Head of caudate nucleus (tissue), 42 donors: ENCODE results near the gene RETREG1.
"Not testable (repeated sequence)": the region's sequence is repeated elsewhere in the genome, so short reads cannot be mapped to it uniquely, and the experiment has no call there.

Experiments used
- DNase-seq, 42 donors: peaks; one replicate each; pipeline versions ENCODE4 v3.0.0 to v3.0.0-alpha.2; 2020 to 2021; ENCODE audit warnings: mixed read lengths in 7 of 42
- intact Hi-C: fragments of 100-400 bp; cut with DNase I; formaldehyde crosslinking; loops from one replicate; pipeline ENCODE4 v1.15.0; 2022

RETREG1 gene

DNA sequence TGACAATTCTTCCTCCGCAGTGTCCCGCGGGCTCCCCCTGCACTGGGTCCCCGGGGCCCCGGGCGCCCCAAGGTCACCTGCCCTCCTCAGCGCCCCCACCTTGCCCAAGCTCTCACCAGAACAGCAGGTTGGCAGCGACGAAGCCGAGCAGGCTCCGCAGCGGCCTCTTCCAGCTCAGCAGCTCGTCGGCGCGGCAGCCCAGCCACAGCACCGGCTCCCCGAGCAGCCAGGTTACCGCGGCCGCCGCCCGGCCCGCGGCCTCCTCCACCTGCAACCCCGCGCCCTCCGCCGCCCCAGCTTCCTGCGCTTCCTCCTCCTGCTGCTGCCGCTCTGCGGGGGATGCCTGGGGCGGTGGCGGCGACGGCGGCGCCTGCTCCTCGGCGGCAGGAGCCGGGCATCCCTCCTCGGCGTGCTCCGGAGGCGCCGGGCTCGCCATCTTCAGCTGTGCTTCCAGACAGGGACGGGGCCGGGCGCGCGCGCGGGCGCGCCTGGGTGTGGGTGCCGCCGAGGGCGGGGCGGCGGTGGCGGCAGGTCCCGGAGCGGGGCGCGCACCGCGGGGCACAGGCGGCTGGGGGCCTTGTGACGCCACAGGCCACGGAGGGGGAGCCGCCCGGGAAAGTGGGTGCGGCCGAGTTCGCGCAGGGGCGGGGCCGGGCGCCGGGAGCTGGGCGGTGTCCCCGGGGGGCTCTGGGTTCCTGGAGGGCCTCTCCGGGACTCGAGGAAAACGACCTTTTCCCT, at the start of gene RETREG1:
TSS of gene RETREG1 (minus strand) at position 462 of the 738 bp plus-strand sequence. CDS start at position 436, 26 bp downstream.
- intact Hi-C loops = no loop called here
- peak; percentile 49 to 93 (median 86) for DNase-seq

- intact Hi-C loops = loop anchor here (10.0 kb wide), 2 partner anchors 102 to 182 kb away; no protein-coding TSS in a partner anchor
- peak in 1 of 42 donors; percentile 32 for DNase-seq
Observed at GRCh38 chr5:16666130-16666882, 49.5 kb upstream of the RETREG1 start.

DNA sequence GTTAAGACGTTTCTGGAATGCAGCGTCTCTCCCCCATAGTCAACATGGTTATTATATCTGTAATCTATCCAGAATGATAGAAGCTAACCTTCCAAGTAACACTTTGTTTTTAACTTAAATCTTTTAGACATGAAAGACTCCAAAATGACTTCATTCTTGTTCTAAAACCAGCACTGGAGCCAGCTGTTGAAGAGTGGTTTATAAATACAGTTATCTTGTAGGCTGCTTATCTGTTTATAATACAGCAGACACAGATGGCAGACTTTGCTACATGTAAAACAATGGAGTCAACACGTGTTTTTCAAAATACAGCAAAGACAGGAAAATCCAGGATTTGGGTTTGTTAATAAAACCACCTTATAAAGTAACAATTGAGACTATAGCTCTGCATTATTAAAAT, 48.8 kb upstream of the RETREG1 start:
- DNase-seq = peak in 1 of 42 donors; percentile 4
- intact Hi-C loops = loop anchor here (10.0 kb wide), 2 partner anchors 101 to 181 kb away; no protein-coding TSS in a partner anchor

DNA sequence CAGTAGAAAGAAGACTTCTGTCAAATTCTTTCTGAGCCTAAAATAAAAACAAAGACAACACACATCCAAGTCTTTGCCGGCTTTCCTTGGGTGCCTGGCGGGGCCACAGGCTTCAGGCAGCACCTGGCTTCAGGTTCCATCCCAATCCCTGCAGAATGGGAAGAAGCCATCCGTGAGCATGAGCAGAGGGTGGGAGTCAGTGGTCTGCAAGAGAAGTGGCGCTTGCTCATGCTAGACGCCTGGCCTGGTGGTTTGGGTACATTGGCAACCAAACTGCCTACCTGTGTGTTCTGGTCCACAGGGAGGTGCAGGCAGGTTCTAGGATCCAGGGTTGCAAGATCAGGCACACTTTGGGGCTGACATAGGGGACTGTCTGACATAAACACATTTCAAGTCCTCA, 47.6 kb upstream of the RETREG1 start:
- intact Hi-C loops = loop anchor here (10.0 kb wide), 2 partner anchors 100 to 180 kb away; no protein-coding TSS in a partner anchor

DNA sequence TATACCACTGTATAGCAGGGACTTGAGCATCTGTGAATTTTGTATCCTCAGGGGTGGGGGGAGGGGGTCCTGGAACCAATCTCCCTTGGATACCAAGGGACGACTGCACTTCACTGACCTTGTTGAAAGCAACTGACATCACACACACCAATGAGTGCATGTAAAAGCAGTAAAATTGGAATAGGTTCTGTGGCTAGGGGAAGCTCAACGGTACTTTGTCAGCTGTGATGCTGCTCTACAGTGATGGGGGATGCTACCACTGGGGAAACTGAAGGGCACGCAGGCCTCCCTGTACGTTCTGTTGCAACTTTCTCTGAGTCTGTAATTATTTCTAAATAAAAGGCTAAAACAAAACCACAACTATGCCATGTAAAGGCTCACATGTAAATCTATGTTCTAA, 47.0 kb upstream of the RETREG1 start:
- peak in 1 of 42 donors; percentile 9 for DNase-seq
- intact Hi-C loops = loop anchor here (10.0 kb wide), 2 partner anchors 99 to 179 kb away; no protein-coding TSS in a partner anchor

More for the DNA sequence above, 47.6 kb upstream of the RETREG1 start:
- DNase-seq = peak in 1 of 42 donors; percentile 25

- DNase-seq = no peak
- intact Hi-C loops = loop anchor here (10.0 kb wide), 2 partner anchors 97 to 177 kb away; no protein-coding TSS in a partner anchor
Observed at GRCh38 chr5:16661713-16662112, 44.9 kb upstream of the RETREG1 start.

DNA sequence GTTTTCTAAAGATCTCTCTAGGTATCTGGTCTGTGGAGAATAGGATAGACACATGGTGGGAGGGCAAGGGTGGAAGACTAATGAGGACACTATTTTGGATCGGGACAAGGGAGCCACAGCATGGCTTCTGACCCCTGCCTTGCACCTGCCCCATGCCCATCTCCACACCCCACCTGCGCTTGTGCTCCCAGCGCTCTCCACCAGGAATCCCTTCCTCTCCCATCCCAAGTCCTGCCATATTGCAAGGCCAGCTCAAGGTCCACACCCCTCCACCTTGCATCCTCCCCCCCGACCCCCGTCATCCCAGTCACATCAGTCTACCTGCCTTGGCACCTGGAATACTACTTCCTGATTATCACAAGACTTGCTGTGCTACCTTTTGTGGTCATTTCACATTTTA, 44.2 kb upstream of the RETREG1 start:
- DNase-seq = peak in 1 of 42 donors; percentile 22
- intact Hi-C loops = loop anchor here (10.0 kb wide), 2 partner anchors 96 to 176 kb away; no protein-coding TSS in a partner anchor

DNA sequence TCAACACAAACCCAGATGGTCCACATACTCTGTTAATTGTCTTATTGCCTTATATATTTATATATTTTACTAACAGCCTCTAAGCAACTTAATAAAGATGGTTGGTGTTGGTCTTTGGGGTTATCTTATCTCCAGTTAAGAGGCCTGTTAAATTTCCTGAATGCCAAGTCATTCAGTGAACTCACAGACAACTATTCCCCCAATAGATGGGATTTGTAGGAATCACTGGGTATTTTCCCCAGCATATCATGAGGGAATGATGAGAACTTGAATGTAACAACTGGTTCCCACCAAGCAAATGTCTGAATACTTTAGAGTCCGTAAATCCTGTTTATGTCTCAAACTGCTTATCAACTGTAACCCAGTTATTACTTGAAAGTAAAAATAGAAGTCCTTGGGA, 42.7 kb upstream of the RETREG1 start:
- intact Hi-C loops = no loop called here
- DNase-seq = no peak

GRCh38 chr5:16656561-16657191, 39.9 kb upstream of the RETREG1 start:
- intact Hi-C loops = no loop called here
- DNase-seq = no peak

DNA sequence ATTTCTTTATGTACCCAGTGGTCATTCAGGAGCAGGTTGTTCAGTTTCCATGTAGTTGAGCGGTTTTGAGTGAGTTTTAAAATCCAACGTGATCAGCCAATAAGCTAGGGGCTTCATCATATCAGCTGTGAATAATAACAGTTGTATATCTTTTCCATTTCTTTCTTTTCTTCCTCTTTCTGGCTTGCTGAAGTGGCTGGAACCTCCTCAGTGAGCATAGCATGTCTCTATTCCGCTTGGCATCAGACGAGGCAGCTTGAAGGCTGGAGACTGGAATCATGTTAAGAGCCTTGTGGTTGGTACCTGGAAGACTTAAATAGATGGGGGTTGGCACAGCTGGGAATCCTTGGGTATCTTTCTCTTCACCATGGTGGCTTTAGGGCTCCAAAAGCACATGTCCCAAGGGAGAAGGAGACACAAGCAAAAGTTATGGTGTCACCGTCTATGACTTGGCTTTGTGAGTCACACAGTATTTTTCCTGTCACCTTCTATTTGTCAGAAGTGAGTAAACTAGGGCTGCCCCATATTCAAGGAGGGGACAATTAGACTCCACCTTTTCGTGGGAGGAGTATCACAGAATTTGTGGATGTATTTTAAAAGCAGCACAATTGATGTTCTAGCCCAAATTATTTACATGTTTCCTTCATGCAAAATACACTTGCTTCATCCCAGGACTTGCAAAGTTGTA, 38.0 kb upstream of the RETREG1 start:
- DNase-seq = no peak
- intact Hi-C loops = no loop called here

GRCh38 chr5:16648739-16649138, 31.9 kb upstream of the RETREG1 start:
- peak in 1 of 42 donors; percentile 17 for DNase-seq
- intact Hi-C loops = not testable (repeated sequence)

DNA sequence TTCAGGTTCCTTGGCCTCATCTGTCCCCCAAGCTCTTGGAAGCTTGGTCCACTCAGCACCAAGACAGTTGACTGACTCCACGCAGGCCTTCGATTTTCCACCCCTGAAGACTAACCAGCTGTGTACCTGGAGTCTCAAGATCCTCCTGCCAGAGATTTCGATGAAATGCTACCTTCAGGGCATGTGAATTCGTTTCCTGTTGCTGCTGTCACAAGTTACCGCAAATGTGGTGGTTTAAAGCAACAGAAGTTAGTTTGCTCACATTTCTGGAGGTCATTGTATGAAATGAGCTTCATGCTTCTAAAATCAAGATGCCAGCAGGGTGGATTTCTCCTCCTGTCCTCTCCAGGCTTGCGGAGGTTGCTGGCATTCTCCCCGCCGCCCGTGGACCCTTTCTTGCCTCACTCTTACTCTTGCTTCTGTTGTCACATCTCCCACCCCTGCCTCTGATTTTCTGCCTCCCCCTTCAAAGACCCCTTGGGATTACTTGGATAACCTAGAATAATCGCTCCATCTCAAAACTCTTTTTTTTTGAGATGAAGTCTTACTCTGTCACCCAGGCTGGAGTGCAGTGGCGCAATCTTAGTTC, 27.6 kb upstream of the RETREG1 start:
- intact Hi-C loops = no loop called here
- peak in 1 of 42 donors; percentile 8 for DNase-seq

DNA sequence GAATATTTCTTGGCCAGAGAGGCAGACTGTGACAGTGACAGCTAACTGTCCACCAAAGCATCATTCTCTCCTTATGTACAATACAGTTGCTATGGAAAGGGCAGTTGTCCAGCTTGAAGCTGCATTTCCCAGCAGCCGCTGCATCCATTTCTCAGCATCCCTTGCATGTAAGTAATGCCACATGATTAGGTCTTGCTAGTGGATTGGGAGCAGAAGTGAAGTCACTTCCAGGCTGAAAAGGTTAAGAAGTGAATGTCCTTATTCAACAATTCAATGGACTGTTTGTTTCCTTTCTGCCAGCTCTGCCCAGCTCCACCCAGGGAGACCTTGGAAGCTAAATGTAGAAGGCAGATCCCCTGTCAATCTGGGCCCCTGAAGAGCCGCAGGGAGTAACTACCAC, 26.1 kb upstream of the RETREG1 start:
- peak in 1 of 42 donors; percentile 23 for DNase-seq
- intact Hi-C loops = no loop called here

DNA sequence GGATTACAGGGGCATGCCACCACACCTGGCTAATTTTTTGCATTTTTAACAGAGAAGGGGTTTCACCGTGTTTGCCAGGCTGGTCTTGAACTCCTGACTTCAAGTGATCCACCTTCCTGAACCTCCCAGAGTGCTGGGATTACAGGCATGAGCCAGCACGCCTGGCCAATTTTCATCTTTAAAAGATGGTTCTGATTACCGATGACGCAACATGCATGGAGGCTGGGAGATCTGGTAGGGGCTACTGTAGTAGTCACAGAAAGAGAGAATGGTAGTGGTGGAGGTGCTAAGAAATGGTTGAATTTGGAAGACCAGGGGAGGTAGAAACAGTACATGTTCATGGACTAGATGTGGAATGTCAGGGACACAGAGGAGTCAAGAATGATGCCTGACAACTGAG, 22.4 kb upstream of the RETREG1 start:
- intact Hi-C loops = no loop called here
- DNase-seq = peak in 1 of 42 donors; percentile 10

DNA sequence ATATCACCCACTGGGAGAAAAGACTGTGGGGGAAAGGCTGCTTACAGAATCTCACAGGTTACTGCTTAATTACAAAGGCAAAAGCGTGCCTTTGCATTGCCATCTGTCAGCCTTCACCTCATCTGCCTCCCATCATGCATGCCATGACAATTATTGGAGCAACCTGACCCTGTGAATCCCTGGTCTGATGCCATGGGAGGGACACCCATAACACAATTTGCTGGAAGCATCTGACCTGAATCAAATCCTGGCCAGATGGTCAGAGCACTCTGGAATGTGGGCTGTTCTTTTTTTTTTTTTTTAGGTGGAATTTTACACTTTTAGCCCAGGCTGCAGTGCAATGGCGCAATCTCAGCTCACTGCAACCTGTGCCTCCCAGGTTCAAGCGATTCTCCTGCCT, 11.6 kb upstream of the RETREG1 start:
- no peak for DNase-seq
- intact Hi-C loops = no loop called here

- peak in 2 of 42 donors; percentile 18 to 37 for DNase-seq
- intact Hi-C loops = no loop called here
Observed at GRCh38 chr5:16626696-16627264, 10.0 kb upstream of the RETREG1 start.

GRCh38 chr5:16625096-16625495, 8.3 kb upstream of the RETREG1 start:
- DNase-seq = peak in 2 of 42 donors; percentile 22 to 27
- intact Hi-C loops = no loop called here

- intact Hi-C loops = no loop called here
- DNase-seq = peak in 1 of 42 donors; percentile 21
Observed at GRCh38 chr5:16619136-16619535, 2.3 kb upstream of the RETREG1 start.
